ENCODE measurements around the gene ZNF792.

DNA sequence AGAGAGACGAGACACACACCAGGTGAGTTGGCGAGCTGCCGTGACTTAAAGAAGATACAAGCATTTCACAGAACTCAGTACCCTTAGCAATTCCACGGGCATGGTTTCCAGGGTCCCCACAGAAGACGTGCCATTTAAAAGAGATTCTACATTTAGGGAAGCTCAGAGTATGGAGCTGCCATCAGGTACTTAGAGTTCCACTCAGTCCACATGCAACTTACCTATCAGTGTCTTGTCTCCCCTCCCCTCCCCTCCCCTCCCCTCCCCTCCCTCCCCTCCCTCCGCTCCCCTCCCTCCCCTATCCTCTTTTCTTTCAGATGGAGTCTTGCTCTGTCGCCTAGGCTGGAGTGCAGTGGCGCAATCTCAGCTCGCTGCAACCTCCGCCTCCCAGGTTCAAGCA is 25.1 kb downstream of the ZNF792 start:
- TF ChIP-seq, protein P1, sequence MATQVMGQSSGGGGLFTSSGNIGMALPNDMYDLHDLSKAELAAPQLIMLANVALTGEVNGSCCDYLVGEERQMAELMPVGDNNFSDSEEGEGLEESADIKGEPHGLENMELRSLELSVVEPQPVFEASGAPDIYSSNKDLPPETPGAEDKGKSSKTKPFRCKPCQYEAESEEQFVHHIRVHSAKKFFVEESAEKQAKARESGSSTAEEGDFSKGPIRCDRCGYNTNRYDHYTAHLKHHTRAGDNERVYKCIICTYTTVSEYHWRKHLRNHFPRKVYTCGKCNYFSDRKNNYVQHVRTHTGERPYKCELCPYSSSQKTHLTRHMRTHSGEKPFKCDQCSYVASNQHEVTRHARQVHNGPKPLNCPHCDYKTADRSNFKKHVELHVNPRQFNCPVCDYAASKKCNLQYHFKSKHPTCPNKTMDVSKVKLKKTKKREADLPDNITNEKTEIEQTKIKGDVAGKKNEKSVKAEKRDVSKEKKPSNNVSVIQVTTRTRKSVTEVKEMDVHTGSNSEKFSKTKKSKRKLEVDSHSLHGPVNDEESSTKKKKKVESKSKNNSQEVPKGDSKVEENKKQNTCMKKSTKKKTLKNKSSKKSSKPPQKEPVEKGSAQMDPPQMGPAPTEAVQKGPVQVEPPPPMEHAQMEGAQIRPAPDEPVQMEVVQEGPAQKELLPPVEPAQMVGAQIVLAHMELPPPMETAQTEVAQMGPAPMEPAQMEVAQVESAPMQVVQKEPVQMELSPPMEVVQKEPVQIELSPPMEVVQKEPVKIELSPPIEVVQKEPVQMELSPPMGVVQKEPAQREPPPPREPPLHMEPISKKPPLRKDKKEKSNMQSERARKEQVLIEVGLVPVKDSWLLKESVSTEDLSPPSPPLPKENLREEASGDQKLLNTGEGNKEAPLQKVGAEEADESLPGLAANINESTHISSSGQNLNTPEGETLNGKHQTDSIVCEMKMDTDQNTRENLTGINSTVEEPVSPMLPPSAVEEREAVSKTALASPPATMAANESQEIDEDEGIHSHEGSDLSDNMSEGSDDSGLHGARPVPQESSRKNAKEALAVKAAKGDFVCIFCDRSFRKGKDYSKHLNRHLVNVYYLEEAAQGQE (IDR thresholded peaks at IDR 0.05; ENCODE audit: borderline replicate concordance), result no peak
- TF ChIP-seq CTCF (IDR thresholded peaks at IDR 0.05; ENCODE audit: poor library complexity, severe bottlenecking) (no peak), POLR2AphosphoS5 (IDR thresholded peaks at IDR 0.05) (no peak), RAD21 (conservative IDR thresholded peaks at IDR 0.05) (no peak), EZH2 (IDR thresholded peaks at IDR 0.05; ENCODE audit: borderline replicate concordance, insufficient read depth, low read length, poor library complexity, severe bottlenecking) (no peak), EP300 (conservative IDR thresholded peaks at IDR 0.05; ENCODE audit: poor library complexity, severe bottlenecking) (no peak), MXI1 (conservative IDR thresholded peaks at IDR 0.05; ENCODE audit: poor library complexity, severe bottlenecking) (no peak), SMC3 (conservative IDR thresholded peaks at IDR 0.05; ENCODE audit: poor library complexity) (no peak), TAF1 (IDR thresholded peaks at IDR 0.05; ENCODE audit: low read depth) (no peak)

Data from neural cell (in vitro differentiated cells).